HEK293 (cell line): Measurements from ENCODE around the gene TMEM240.
"Not testable (repeated sequence)": the region's sequence is repeated elsewhere in the genome, so short reads cannot be mapped to it uniquely, and the experiment has no call there.

Experiments
- CTCF ChIA-PET: fragments of 350-600 bp; formaldehyde crosslinking; extraction: SDS; loops from one replicate; lab custom pipeline; 2021; ENCODE audit warnings: antibody characterized with exemption; lab: Yijun Ruan, JAX
- POLR2A ChIA-PET: fragments of 300-600 bp; formaldehyde crosslinking; extraction: SDS; loops from one replicate; lab custom pipeline; 2020; ENCODE audit warnings: antibody characterized with exemption, inconsistent platforms; lab: Yijun Ruan, JAX
- H3K27ac ChIP-seq: fragments of 200-500 bp; sonication (Bioruptor generic); 2 replicates; pipeline ENCODE4 v1.5.1; 2014; ENCODE audit warnings: low read depth, low read length, control low read depth, inconsistent platforms; ENCODE audit errors: extremely low read depth
- H3K36me3 ChIP-seq, 2 experiments: fragments of 200-500 bp in 1 of 2; sonication (Bioruptor generic) in 1 of 2; 1 replicate in 1 of 2; 2 replicates in 1 of 2; pipeline ENCODE4 v1.5.1; 2014 to 2017; ENCODE audit warnings: inconsistent platforms in 2 of 2, low read length in 2 of 2; ENCODE audit not compliant: control insufficient read depth in 2 of 2, insufficient read depth in 1 of 2
- H3K4me1 ChIP-seq: fragments of 200-500 bp; sonication (Bioruptor generic); 2 replicates; pipeline ENCODE4 v1.5.1; 2014; ENCODE audit warnings: mild to moderate bottlenecking, low read length, inconsistent platforms; ENCODE audit not compliant: control insufficient read depth, insufficient read depth
- H3K4me3 ChIP-seq: 2 replicates; pipeline ENCODE4 v1.5.1; 2011; ENCODE audit warnings: low read depth, mild to moderate bottlenecking, control low read depth, low read length, moderate library complexity
- H3K9me3 ChIP-seq: fragments of 200-500 bp; sonication (Bioruptor generic); 2 replicates; pipeline ENCODE4 v1.5.1; 2014; ENCODE audit warnings: low read depth, low read length, inconsistent platforms; ENCODE audit not compliant: control insufficient read depth, insufficient read depth
- BCL11B ChIP-seq: fragments of 450-650 bp; formaldehyde crosslinking; IDR thresholded peaks from 2 replicates; pipeline ENCODE4 v1.5.1; 2016; ENCODE audit warnings: low read depth, missing biosample characterization, missing genetic modification characterization
- ZNF24 ChIP-seq: fragments of 450-650 bp; formaldehyde crosslinking; IDR thresholded peaks from 2 replicates; pipeline ENCODE4 v1.5.1; 2016; ENCODE audit warnings: missing biosample characterization, missing genetic modification characterization
- ZNF311 ChIP-seq: fragments of 450-650 bp; formaldehyde crosslinking; IDR thresholded peaks from 2 replicates; pipeline ENCODE4 v1.5.1; 2017; ENCODE audit warnings: missing biosample characterization, missing genetic modification characterization, borderline replicate concordance
- ZNF600 ChIP-seq: fragments of 450-650 bp; formaldehyde crosslinking; IDR thresholded peaks from 2 replicates; pipeline ENCODE4 v1.5.1; 2016; ENCODE audit warnings: missing biosample characterization, missing genetic modification characterization
- TF ChIP-seq, protein P1 (sequence below): fragments of 450-650 bp; formaldehyde crosslinking; IDR thresholded peaks from 2 replicates; pipeline ENCODE4 v1.5.1; 2016; ENCODE audit warnings: missing biosample characterization, missing genetic modification characterization
- TF ChIP-seq, protein P2 (sequence below): fragments of 450-650 bp; formaldehyde crosslinking; IDR thresholded peaks from 2 replicates; pipeline ENCODE4 v1.5.1; 2016; ENCODE audit warnings: missing biosample characterization, missing genetic modification characterization
- TF ChIP-seq, protein P3 (sequence below): fragments of 450-650 bp; formaldehyde crosslinking; IDR thresholded peaks from 2 replicates; pipeline ENCODE4 v1.5.1; 2016; ENCODE audit warnings: missing biosample characterization, missing genetic modification characterization
- TF ChIP-seq, protein P4 (sequence below): fragments of 450-650 bp; formaldehyde crosslinking; IDR thresholded peaks from 2 replicates; pipeline ENCODE4 v1.5.1; 2016; ENCODE audit warnings: missing biosample characterization, missing genetic modification characterization, borderline replicate concordance
- TF ChIP-seq, protein P5 (sequence below): fragments of 450-650 bp; formaldehyde crosslinking; IDR thresholded peaks from 2 replicates; pipeline ENCODE4 v1.5.1; 2016; ENCODE audit warnings: missing biosample characterization, missing genetic modification characterization
- TF ChIP-seq, protein P6 (sequence below): fragments of 450-650 bp; formaldehyde crosslinking; IDR thresholded peaks from 2 replicates; pipeline ENCODE4 v1.5.1; 2016; ENCODE audit warnings: missing biosample characterization, missing genetic modification characterization, low read depth

TMEM240 gene

DNA sequence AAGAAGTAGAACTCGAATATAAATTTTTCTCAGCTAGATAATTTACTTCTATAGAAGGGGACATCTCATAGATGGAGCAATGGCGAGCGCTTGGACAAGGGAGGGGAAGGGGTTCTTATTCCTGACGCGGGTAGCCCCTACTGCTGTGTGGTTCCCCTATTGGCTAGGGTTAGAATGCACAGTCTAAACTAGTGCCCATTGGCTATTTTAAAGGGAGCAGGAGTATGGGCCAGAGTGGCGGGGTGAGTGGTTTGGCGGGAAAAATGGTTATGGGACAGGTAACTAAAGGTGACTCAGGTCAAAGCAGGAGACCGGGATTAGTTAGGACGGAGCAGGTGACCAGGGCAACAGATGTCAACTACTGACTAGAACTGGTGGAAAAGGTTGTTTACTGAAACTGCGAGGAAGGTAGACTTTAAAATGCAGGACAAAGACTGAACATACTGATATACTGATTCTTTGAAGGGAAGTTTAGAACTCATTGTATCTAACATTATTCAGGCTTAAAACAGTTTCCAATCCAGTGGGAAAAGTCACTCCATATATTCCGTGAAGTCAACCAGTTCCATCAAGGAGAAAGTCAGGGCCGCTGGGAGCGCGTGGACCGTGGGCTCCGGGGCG lies 29.4 kb downstream of the TMEM240 start (continued):
- TF ChIP-seq, protein P1, sequence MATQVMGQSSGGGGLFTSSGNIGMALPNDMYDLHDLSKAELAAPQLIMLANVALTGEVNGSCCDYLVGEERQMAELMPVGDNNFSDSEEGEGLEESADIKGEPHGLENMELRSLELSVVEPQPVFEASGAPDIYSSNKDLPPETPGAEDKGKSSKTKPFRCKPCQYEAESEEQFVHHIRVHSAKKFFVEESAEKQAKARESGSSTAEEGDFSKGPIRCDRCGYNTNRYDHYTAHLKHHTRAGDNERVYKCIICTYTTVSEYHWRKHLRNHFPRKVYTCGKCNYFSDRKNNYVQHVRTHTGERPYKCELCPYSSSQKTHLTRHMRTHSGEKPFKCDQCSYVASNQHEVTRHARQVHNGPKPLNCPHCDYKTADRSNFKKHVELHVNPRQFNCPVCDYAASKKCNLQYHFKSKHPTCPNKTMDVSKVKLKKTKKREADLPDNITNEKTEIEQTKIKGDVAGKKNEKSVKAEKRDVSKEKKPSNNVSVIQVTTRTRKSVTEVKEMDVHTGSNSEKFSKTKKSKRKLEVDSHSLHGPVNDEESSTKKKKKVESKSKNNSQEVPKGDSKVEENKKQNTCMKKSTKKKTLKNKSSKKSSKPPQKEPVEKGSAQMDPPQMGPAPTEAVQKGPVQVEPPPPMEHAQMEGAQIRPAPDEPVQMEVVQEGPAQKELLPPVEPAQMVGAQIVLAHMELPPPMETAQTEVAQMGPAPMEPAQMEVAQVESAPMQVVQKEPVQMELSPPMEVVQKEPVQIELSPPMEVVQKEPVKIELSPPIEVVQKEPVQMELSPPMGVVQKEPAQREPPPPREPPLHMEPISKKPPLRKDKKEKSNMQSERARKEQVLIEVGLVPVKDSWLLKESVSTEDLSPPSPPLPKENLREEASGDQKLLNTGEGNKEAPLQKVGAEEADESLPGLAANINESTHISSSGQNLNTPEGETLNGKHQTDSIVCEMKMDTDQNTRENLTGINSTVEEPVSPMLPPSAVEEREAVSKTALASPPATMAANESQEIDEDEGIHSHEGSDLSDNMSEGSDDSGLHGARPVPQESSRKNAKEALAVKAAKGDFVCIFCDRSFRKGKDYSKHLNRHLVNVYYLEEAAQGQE (tag by site-specific recombination) = no peak
- TF ChIP-seq, protein P2, sequence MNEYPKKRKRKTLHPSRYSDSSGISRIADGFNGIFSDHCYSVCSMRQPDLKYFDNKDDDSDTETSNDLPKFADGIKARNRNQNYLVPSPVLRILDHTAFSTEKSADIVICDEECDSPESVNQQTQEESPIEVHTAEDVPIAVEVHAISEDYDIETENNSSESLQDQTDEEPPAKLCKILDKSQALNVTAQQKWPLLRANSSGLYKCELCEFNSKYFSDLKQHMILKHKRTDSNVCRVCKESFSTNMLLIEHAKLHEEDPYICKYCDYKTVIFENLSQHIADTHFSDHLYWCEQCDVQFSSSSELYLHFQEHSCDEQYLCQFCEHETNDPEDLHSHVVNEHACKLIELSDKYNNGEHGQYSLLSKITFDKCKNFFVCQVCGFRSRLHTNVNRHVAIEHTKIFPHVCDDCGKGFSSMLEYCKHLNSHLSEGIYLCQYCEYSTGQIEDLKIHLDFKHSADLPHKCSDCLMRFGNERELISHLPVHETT = no peak
- no peak for TF ChIP-seq ZNF24 (tag by site-specific recombination)
- TF ChIP-seq, protein P3, sequence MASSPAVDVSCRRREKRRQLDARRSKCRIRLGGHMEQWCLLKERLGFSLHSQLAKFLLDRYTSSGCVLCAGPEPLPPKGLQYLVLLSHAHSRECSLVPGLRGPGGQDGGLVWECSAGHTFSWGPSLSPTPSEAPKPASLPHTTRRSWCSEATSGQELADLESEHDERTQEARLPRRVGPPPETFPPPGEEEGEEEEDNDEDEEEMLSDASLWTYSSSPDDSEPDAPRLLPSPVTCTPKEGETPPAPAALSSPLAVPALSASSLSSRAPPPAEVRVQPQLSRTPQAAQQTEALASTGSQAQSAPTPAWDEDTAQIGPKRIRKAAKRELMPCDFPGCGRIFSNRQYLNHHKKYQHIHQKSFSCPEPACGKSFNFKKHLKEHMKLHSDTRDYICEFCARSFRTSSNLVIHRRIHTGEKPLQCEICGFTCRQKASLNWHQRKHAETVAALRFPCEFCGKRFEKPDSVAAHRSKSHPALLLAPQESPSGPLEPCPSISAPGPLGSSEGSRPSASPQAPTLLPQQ (tag by site-specific recombination) = no peak
- TF ChIP-seq BCL11B (tag by site-specific recombination) = no peak

DNA sequence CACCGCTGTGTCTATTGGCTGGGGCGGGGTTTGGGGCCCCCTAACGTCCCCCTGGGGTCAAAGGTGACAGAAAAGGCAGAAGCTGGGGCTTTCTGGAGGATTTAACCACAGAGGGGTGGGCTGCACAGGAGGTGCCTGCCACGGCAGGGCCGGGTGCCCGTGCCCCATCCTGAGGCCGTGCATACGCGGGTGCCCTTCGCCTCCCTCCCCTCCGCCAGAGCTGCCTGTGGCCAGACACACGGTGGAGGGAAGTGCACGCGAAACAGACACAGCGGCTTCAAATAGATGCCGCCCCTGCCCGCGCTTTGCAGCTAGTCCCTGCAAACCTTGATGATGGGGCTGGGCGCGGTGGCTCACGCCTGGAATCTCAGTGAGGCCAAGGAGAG lies 31.0 kb downstream of the TMEM240 start:
- CTCF ChIA-PET, H3K27ac ChIP-seq, H3K4me1 ChIP-seq, H3K36me3 ChIP-seq, H3K4me3 ChIP-seq, H3K9me3 ChIP-seq: not testable (repeated sequence)
- POLR2A ChIA-PET = interaction anchor here (0.7 kb wide), 1 partner anchor 110 kb away, joined by 5 read pairs; the partner anchor contains the start of gene CCNL2

DNA sequence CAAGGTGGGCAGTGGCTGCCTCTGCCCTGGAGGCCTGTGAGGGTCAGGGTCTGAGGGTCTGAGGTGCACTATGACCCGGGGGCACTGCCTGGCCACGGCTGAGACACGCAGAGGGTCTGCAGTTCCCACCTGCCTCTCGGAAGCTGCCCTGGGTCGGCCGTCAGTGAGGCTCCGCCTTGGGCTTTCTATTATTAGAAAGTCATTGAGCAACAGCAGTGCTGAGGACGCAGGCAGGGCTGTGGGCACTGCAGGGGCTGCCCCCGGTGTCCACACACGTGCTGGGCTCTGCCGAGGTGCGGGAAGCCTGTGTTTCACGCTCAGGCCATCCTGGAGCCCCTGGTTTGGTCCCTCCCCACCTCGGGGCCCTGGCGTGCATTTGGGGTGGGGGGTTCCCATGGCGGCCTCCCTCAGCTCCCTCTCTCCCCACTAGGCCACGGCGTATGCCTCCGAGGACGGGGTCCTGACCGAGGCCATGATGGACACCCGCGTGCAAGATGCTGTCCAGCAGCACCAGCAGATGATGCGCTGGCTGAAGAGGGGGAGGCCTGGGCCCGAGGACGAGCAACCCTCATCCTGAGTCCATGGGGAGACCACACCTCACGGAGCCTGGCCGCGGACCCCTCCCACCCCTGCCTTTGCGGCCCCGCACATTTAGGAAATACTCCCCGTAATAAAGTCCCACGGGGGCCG lies 31.5 kb downstream of the TMEM240 start:
- CTCF ChIA-PET, H3K4me3 ChIP-seq, H3K4me1 ChIP-seq, POLR2A ChIA-PET, H3K9me3 ChIP-seq, H3K27ac ChIP-seq, H3K36me3 ChIP-seq: not testable (repeated sequence)

DNA sequence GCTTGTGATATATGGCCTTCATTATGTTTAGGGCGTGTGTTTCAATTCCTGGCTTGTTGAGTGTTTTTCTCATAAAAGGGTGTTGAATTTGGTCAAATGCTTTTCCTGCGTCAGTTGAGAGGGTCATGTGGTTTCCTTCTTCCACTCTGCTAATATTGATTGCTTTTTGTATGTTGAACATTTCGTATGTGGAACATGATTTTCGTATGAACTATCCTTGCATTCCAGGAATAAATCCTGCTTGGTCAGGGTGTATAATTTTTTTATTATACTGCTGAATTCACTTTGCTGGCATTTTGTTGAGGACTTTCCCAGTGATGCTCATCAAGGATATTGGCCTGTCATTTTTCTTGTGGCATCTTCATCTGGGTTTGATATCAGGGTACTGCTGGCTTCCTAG lies 33.1 kb downstream of the TMEM240 start:
- no peaks in the 10 kb centered on the region for H3K36me3 ChIP-seq
- POLR2A ChIA-PET = no interaction called here
- CTCF ChIA-PET = no interaction called here
- no peaks in the 10 kb centered on the region for H3K9me3 ChIP-seq
- H3K4me3 ChIP-seq = no peak overlapping the region
- no peak overlapping the region for H3K27ac ChIP-seq
- no peaks in the 10 kb centered on the region for H3K4me1 ChIP-seq
- TF ChIP-seq, protein P4, sequence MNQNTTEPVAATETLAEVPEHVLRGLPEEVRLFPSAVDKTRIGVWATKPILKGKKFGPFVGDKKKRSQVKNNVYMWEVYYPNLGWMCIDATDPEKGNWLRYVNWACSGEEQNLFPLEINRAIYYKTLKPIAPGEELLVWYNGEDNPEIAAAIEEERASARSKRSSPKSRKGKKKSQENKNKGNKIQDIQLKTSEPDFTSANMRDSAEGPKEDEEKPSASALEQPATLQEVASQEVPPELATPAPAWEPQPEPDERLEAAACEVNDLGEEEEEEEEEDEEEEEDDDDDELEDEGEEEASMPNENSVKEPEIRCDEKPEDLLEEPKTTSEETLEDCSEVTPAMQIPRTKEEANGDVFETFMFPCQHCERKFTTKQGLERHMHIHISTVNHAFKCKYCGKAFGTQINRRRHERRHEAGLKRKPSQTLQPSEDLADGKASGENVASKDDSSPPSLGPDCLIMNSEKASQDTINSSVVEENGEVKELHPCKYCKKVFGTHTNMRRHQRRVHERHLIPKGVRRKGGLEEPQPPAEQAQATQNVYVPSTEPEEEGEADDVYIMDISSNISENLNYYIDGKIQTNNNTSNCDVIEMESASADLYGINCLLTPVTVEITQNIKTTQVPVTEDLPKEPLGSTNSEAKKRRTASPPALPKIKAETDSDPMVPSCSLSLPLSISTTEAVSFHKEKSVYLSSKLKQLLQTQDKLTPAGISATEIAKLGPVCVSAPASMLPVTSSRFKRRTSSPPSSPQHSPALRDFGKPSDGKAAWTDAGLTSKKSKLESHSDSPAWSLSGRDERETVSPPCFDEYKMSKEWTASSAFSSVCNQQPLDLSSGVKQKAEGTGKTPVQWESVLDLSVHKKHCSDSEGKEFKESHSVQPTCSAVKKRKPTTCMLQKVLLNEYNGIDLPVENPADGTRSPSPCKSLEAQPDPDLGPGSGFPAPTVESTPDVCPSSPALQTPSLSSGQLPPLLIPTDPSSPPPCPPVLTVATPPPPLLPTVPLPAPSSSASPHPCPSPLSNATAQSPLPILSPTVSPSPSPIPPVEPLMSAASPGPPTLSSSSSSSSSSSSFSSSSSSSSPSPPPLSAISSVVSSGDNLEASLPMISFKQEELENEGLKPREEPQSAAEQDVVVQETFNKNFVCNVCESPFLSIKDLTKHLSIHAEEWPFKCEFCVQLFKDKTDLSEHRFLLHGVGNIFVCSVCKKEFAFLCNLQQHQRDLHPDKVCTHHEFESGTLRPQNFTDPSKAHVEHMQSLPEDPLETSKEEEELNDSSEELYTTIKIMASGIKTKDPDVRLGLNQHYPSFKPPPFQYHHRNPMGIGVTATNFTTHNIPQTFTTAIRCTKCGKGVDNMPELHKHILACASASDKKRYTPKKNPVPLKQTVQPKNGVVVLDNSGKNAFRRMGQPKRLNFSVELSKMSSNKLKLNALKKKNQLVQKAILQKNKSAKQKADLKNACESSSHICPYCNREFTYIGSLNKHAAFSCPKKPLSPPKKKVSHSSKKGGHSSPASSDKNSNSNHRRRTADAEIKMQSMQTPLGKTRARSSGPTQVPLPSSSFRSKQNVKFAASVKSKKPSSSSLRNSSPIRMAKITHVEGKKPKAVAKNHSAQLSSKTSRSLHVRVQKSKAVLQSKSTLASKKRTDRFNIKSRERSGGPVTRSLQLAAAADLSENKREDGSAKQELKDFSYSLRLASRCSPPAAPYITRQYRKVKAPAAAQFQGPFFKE = no peak
- TF ChIP-seq, protein P5, sequence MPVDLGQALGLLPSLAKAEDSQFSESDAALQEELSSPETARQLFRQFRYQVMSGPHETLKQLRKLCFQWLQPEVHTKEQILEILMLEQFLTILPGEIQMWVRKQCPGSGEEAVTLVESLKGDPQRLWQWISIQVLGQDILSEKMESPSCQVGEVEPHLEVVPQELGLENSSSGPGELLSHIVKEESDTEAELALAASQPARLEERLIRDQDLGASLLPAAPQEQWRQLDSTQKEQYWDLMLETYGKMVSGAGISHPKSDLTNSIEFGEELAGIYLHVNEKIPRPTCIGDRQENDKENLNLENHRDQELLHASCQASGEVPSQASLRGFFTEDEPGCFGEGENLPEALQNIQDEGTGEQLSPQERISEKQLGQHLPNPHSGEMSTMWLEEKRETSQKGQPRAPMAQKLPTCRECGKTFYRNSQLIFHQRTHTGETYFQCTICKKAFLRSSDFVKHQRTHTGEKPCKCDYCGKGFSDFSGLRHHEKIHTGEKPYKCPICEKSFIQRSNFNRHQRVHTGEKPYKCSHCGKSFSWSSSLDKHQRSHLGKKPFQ = no peak
- TF ChIP-seq, protein P6, sequence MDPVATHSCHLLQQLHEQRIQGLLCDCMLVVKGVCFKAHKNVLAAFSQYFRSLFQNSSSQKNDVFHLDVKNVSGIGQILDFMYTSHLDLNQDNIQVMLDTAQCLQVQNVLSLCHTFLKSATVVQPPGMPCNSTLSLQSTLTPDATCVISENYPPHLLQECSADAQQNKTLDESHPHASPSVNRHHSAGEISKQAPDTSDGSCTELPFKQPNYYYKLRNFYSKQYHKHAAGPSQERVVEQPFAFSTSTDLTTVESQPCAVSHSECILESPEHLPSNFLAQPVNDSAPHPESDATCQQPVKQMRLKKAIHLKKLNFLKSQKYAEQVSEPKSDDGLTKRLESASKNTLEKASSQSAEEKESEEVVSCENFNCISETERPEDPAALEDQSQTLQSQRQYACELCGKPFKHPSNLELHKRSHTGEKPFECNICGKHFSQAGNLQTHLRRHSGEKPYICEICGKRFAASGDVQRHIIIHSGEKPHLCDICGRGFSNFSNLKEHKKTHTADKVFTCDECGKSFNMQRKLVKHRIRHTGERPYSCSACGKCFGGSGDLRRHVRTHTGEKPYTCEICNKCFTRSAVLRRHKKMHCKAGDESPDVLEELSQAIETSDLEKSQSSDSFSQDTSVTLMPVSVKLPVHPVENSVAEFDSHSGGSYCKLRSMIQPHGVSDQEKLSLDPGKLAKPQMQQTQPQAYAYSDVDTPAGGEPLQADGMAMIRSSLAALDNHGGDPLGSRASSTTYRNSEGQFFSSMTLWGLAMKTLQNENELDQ (tag by site-specific recombination) = no peak
- TF ChIP-seq ZNF311 (tag by site-specific recombination) (no peak), ZNF600 (tag by site-specific recombination) (no peak)
